MM.1S (cell line): ENCODE results near the gene LRRC8D.

Source experiments
- DNase-seq: peaks from one replicate; pipeline ENCODE4 v3.0.0-alpha.2; 2015
- H2AFZ ChIP-seq: fragments of 300-600 bp; sonication (generic); 2 replicates; pipeline ENCODE4 v1.6.0; 2016; ENCODE audit warnings: antibody characterized with exemption, low read length
- H3F3A ChIP-seq: fragments of 300-600 bp; sonication (generic); 2 replicates; pipeline ENCODE4 v1.6.1; 2016; ENCODE audit warnings: mild to moderate bottlenecking, antibody characterized with exemption, low read length, moderate library complexity, mixed read lengths; ENCODE audit not compliant: insufficient read depth
- H3K27ac ChIP-seq: fragments of 300-600 bp; sonication (generic); 2 replicates; pipeline ENCODE4 v1.5.1; 2016; ENCODE audit warnings: mild to moderate bottlenecking, low read length
- H3K27me3 ChIP-seq: fragments of 300-600 bp; sonication (generic); replicated peaks from 2 replicates; pipeline ENCODE4 v1.6.0; 2016; ENCODE audit warnings: low read length; ENCODE audit not compliant: insufficient read depth
- H3K36me3 ChIP-seq: fragments of 300-600 bp; sonication (generic); replicated peaks from 2 replicates; pipeline ENCODE4 v1.6.1; 2016; ENCODE audit warnings: mild to moderate bottlenecking, low read length, mixed read lengths; ENCODE audit not compliant: insufficient read depth
- H3K4me1 ChIP-seq: fragments of 300-600 bp; sonication (generic); 2 replicates; pipeline ENCODE4 v1.6.1; 2016; ENCODE audit warnings: low read length, mixed read lengths
- H3K4me2 ChIP-seq: fragments of 300-600 bp; sonication (generic); 2 replicates; pipeline ENCODE4 v1.6.0; 2016; ENCODE audit warnings: low read depth, low read length
- H3K4me3 ChIP-seq: fragments of 300-600 bp; sonication (generic); 2 replicates; pipeline ENCODE4 v1.5.1; 2016; ENCODE audit warnings: low read length, mixed read lengths
- H3K79me2 ChIP-seq: fragments of 300-600 bp; sonication (generic); 2 replicates; pipeline ENCODE4 v1.6.1; 2016; ENCODE audit warnings: mixed run types, low read length, mixed read lengths
- H3K9ac ChIP-seq: fragments of 300-600 bp; sonication (generic); 2 replicates; pipeline ENCODE4 v1.6.1; 2016; ENCODE audit warnings: low read length, mixed read lengths
- H3K9me2 ChIP-seq: fragments of 300-600 bp; sonication (generic); replicated peaks from 2 replicates; pipeline ENCODE4 v1.6.1; 2016; ENCODE audit warnings: mild to moderate bottlenecking, low read length, mixed read lengths; ENCODE audit not compliant: insufficient read depth
- H3K9me3 ChIP-seq: fragments of 300-600 bp; sonication (generic); replicated peaks from 2 replicates; pipeline ENCODE4 v1.6.1; 2016; ENCODE audit warnings: mild to moderate bottlenecking, low read length, mixed read lengths; ENCODE audit not compliant: insufficient read depth
- H4K20me1 ChIP-seq: fragments of 300-600 bp; sonication (generic); 2 replicates; pipeline ENCODE4 v1.6.1; 2016; ENCODE audit warnings: mild to moderate bottlenecking, low read length, moderate library complexity, mixed read lengths; ENCODE audit not compliant: insufficient read depth
- EZH2 ChIP-seq: fragments of 300-600 bp; sonication (generic); optimal IDR thresholded peaks from 2 replicates; pipeline ENCODE3; 2017; ENCODE audit warnings: low read depth, mild to moderate bottlenecking, antibody characterized with exemption, low read length, mixed read lengths
- EZH2phosphoT487 ChIP-seq: fragments of 300-600 bp; sonication (generic); IDR thresholded peaks from 2 replicates; pipeline ENCODE4 v1.6.1; 2018; ENCODE audit warnings: antibody characterized with exemption, low read length
- TF ChIP-seq, protein P1 (sequence below): fragments of 300-600 bp; sonication (generic); IDR thresholded peaks from 2 replicates; pipeline ENCODE4 v1.5.1; 2016; ENCODE audit warnings: antibody characterized with exemption, low read length, mixed read lengths

Gene LRRC8D

DNA sequence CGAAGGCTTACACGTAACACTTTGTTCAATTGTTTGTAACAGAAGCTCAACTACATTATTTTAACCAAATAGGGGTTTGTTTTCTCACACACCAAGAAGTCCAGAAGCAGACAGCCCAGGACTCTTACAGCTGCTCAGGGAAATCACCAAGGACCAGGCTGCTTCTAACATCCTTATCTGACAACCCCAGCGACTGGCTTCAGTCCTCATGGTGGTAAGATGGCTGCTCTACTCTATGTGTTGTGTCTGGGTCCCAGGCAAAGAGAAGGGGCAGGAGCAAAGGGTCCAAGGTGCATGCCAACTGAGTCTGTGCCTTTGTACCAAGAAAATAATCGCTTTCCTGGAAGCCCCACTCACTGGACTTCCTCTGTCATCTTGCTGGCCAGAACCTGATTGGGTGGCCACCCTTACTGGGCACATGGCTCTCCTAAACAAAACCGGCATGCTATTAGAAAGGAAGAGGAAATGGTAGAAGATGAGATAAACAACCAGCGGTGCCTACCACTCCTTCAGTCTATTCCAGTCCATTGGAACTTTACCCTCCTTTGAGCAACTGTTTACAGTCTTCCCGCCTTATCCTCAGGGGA, 34.1 kb upstream of the LRRC8D start:
- Histone ChIP-seq H3K4me2 (no peak overlapping the region), H3K27ac (no peak overlapping the region), H3K27me3 (no peaks in the 10 kb centered on the region), H3F3A (no peaks in the 10 kb centered on the region), H3K9ac (no peak overlapping the region), H3K4me3 (no peak overlapping the region), H3K36me3 (no peaks in the 10 kb centered on the region), H3K4me1 (no peaks in the 10 kb centered on the region), H3K79me2 (no peaks in the 10 kb centered on the region), H3K9me3 (no peaks in the 10 kb centered on the region), H2AFZ (no peak overlapping the region), H3K9me2 (no peaks in the 10 kb centered on the region), H4K20me1 (no peaks in the 10 kb centered on the region)
- TF ChIP-seq, protein P1, sequence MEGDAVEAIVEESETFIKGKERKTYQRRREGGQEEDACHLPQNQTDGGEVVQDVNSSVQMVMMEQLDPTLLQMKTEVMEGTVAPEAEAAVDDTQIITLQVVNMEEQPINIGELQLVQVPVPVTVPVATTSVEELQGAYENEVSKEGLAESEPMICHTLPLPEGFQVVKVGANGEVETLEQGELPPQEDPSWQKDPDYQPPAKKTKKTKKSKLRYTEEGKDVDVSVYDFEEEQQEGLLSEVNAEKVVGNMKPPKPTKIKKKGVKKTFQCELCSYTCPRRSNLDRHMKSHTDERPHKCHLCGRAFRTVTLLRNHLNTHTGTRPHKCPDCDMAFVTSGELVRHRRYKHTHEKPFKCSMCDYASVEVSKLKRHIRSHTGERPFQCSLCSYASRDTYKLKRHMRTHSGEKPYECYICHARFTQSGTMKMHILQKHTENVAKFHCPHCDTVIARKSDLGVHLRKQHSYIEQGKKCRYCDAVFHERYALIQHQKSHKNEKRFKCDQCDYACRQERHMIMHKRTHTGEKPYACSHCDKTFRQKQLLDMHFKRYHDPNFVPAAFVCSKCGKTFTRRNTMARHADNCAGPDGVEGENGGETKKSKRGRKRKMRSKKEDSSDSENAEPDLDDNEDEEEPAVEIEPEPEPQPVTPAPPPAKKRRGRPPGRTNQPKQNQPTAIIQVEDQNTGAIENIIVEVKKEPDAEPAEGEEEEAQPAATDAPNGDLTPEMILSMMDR: no peak
- TF ChIP-seq EZH2phosphoT487 (no peak), EZH2 (no peak)
- no peak for DNase-seq

DNA sequence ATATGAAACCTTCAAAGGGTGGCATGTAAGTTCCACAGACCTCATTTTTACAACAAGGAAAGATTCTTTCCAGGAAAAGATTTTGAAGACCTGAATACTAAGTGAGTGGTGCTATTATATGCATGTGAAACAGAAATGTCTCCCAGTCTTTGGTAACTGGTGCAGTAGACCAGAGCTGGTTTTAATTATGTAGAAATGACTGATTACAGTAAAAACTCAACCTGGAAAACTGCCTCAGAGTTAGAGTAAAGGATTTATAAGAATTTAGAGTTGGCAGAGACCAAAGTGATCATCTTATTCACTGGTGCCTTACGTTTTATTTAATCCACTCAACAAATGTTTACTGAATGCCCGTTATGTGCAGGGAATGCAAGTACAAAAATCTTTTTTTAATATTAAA, 30.2 kb upstream of the LRRC8D start:
- H3K9me3 ChIP-seq: no peaks in the 10 kb centered on the region
- no peak overlapping the region for H3K4me2 ChIP-seq
- H3K27me3 ChIP-seq: no peaks in the 10 kb centered on the region
- H3K36me3 ChIP-seq: no peaks in the 10 kb centered on the region
- TF ChIP-seq, protein P1: no peak
- no peak for TF ChIP-seq EZH2
- TF ChIP-seq EZH2phosphoT487: no peak
- no peaks in the 10 kb centered on the region for H3F3A ChIP-seq
- DNase-seq: no peak
- H3K79me2 ChIP-seq: no peaks in the 10 kb centered on the region
- no peak overlapping the region for H3K27ac ChIP-seq
- H3K4me1 ChIP-seq: no peaks in the 10 kb centered on the region
- H3K9ac ChIP-seq: no peak overlapping the region
- H3K9me2 ChIP-seq: no peaks in the 10 kb centered on the region
- H3K4me3 ChIP-seq: no peak overlapping the region
- no peaks in the 10 kb centered on the region for H4K20me1 ChIP-seq
- no peak overlapping the region for H2AFZ ChIP-seq

DNA sequence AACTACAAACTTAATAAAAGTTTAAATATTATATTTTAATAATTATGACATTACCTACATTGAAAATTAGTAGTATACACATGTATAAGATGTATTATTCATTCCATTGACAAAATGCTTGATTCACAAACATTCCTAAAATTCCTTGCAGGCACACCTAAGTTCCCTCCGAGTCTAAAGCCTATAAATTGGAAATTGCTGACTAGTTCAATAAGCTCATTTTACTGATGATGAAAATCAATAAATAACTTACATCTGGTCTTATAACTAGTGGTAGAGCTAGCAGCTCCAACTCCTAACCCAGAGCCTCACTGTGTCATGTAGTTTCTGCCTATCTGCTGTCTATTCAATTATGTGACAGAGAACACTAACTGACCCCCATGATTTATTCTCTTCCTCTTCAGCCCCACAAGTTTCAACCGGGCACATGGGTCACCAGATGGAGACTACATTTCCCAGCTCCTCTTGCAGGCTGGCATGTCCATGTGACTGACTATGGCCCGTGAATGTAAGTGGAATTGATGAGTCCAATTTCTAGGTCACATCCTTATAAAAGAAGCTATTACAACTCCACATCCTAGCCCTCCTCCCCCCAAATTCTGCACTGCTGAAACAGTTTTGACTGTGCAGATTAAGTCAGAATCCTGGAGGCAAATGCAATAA, 29.6 kb upstream of the LRRC8D start:
- no peak overlapping the region for H3K4me3 ChIP-seq
- H3F3A ChIP-seq: no peaks in the 10 kb centered on the region
- no peaks in the 10 kb centered on the region for H3K9me3 ChIP-seq
- no peak overlapping the region for H3K9ac ChIP-seq
- TF ChIP-seq EZH2 (no peak), EZH2phosphoT487 (no peak)
- TF ChIP-seq, protein P1: no peak
- H3K9me2 ChIP-seq: no peaks in the 10 kb centered on the region
- no peaks in the 10 kb centered on the region for H3K27me3 ChIP-seq
- H3K4me1 ChIP-seq: no peaks in the 10 kb centered on the region
- no peak for DNase-seq
- no peak overlapping the region for H3K4me2 ChIP-seq
- H2AFZ ChIP-seq: no peak overlapping the region
- no peaks in the 10 kb centered on the region for H3K36me3 ChIP-seq
- no peak overlapping the region for H3K27ac ChIP-seq
- H4K20me1 ChIP-seq: no peaks in the 10 kb centered on the region
- H3K79me2 ChIP-seq: no peaks in the 10 kb centered on the region
